GM19043 (cell line): ENCODE data around the gene DPEP2NB.
A peak's percentile ranks its signal among the peaks of the same experiment; 100 is the strongest.
"Not testable (repeated sequence)": the region's sequence is repeated elsewhere in the genome, so short reads cannot be mapped to it uniquely, and the experiment has no call there.

Experiments used
- ATAC-seq: cut with Tn5 transposase; IDR thresholded peaks from one replicate; pipeline ENCODE4 v1.9.1; 2021; ENCODE audit warnings: low read depth; ENCODE audit not compliant: unreplicated experiment

Gene DPEP2NB

DNA sequence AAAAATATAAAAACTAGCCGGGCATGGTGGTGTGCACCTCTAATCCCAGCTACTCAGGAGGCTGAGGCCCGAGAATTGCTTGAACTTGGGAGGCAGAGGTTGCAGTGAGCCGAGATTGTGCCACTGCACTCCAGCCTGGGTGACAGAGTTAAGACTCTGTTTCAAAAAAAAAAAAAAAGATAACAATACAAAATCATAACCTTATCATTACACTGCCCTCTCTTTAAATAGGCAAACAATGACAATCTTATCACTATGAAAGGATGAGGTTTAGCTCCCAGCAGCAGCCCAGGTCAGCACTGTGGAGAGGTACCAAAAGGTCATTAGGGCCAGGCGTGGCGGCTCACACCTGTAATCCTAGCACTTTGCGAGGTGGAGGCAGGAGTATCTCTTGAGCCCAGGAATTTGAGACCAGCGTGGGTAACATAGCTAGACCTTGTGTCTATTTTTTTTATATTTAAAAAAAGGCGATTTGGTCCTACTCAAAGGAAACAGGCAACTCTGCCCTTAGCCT is 3.5 kb upstream of the DPEP2NB start:
- ATAC-seq: no peak

DNA sequence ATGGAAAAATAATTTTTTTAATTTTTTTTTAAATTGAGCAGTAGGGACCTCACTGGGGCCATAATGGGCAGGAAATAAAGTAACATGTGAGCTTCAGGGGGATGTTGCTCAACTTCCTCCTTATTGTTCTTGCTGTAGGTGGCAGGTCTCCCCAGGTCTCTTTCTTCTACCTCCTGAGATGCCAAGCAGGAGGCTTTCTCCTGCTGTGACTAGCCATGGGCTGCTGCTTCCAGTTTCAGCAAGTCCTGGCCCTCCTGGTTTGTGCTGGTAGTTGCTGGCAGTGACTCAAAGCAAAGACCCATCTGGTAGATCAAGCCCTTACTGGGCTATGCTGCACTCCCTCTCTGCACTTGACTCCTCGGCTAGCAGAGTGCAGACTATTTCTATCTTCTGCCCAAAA is 2.3 kb downstream of the DPEP2NB start:
- no peak for ATAC-seq

DNA sequence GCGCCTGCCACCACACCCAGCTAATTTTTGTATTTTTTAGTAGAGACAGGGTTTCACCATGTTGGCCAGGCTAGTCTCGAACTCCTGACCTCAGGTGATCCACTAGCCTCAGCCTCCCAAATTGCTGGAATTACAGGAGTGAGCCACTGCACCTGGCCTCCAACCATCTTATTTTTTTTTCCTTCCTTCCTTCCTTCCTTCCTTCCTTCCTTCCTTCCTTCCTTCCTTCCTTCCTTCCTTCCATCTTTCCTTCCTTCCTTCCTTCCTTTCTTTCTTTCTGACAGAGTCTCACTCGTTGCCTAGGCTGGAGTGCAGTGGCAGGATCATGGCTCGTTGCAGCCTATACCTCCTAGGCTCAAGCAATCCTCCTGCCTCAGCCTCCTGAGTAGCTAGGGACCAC is 5.8 kb downstream of the DPEP2NB start:
- ATAC-seq: not testable (repeated sequence)

DNA sequence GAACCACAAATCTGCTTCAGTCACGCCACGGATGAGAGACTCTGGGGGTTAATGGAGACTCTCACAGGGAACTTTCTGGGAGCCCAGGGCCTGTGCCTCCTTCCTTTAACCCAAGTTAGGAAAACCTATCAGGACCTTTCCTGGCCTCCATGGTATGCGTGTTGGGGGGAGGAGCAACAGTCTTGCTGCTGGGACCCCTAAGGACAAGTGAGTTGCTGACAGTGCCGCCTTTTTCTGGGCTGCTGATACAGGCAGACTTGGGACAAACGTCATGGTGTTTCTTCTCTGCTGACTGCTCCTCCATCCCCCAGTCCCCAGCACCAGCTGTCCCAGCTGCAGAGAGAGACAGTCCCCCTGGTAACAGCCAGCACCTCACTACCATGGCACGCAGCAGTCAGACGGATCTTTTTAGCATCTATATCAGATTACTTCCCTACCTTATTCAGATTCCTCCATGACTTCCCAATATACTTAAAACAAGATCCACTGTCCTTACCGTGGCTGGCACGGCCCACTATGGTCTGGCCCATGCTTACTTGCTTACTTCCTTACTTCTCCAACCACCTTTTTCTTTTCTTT is 6.5 kb downstream of the DPEP2NB start:
- no peak for ATAC-seq

DNA sequence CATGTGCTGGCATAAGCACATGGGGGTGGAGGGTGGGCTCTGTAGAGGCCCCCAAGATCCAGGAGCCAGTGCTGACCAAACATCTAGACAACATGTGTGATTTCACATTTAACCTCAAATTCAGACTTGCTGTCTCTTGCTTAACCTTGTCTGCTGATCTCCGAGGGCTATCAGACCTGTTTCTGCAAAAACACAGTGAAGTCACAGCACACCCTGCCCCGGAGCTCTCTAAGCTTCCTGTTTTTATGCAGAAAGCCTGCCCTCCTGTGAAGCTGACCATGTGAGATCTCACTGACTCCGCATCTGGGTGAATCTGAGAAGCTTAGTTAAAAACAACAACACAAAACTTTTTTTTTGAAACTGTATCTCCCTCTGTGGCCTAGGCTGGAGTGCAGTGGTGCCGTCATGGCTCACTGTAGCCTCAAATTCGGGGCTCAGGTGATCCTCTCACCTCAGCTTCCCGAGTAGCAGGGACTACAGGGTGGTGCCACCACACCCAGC is 9.9 kb downstream of the DPEP2NB start:
- ATAC-seq: no peak

DNA sequence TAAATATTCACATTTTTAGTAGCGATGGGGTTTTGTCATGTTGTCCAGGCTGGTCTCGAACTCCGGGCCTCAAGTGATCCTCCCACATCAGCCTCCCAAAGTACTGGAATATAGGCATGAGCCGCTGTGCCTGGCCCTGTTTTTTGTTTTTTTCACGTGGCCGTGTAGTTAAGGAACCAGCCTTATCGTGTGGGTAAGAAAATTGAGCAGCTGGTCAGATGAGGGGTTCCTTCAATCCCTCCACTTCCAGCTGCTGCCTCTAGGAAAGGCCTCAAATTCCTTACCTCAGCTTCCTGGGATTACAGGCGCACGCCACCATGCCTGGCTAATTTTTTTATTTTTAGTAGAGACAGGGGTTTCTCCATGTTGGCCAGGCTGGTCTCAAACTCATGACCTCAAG is 10.5 kb downstream of the DPEP2NB start:
- no peak for ATAC-seq

DNA sequence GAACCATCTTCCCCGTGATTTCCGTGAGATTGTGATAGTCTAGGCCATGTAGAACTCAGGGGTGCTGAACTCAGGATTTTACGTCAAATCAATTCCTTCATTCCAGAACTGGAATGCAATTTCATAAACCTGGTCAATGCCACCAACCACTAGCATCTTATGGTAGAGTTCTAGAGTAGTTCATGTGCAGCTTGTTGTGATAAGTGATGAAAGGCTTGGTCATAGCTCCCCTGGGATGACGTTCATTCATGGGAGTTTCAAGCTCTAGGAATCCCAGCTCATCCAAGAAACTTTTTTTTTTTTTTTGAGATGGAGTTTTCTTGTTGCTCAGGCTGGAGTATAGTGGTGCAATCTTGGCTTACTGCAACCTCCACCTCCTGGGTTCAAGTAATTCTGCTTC is 12.7 kb downstream of the DPEP2NB start:
- ATAC-seq: no peak

DNA sequence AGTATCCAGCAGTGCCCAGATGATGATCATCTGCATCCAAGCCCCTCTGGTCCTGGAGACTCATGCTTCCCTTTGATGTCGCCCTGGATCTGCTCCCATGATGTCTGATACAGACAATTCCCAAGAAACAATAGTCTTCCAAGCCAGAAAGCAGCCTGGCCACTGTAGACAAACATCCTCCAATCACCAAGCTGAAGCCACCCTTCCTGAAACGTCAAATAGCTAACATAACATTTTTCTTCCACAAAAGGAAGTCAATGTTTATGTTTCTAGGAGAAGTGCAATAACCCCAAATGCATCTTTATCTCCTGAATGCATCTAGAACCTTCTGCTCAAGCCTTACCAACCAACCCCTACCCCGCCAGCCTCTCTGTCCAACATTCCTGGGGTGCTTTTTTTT is 15.3 kb downstream of the DPEP2NB start:
- ATAC-seq: no peak

DNA sequence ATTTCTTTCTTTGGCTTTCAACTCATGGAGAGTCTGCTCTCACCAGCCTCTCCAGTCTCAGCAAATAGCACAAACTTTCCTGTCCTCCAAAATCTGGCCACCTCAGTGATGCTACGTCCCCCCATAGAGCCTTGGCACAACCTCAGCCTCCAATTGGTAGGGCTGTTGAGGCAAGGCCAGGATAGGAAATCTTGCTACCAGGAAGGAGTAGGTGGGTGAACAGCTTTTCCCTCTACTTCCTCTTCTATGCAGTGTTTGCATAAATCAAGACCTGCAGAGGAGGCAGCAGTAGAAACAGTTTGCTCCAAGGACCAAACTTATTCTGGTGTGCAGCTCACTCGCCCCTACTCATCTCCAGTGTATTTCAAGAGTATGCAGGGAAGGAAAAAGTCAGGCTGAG is 15.7 kb downstream of the DPEP2NB start:
- ATAC-seq: no peak

DNA sequence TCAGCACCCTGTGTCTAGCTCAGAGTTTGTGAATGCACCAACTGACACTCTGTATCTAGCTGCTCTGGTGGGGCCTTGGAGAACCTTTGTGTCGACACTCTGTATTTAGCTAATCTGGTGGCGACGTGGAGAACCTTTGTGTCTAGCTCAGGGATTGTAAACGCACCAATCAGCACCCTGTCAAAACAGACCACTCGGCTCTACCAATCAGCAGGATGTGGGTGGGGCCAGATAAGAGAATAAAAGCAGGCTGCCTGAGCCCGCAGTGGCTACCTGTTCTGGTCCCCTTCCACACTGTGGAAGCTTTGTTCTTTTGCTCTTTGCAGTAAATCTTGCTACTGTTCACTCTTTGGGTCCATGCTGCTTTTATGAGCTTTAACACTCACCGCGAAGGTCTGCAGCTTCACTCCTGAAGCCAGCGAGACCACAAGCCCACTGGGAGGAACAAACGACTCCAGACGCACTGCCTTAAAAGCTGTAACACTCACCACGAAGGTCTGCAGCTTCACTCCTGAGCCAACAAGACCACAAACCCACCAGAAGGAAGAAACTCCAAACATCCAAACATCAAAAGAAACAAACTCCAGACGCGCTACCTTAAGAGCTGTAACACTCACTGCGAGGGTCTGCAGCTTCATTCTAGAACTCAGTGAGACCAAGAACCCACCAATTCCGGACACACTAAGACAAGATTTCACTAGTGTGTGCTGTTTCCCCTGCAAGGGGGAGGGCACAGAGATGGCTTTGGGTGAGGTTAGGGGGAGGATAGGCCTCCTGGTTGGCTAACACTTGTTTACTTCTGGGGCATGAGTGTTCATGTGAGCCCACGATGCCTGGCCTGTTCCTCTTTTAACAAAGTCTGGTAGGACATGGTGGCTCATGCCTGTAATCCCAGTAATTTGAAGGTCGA is 16.7 kb downstream of the DPEP2NB start, which contains the start of gene DPEP2:
TSS of gene DPEP2 (minus strand) at position 706 of the 910 bp plus-strand sequence. CDS start 6,272 bp downstream, outside the sequence.
- ATAC-seq: not testable (repeated sequence)

DNA sequence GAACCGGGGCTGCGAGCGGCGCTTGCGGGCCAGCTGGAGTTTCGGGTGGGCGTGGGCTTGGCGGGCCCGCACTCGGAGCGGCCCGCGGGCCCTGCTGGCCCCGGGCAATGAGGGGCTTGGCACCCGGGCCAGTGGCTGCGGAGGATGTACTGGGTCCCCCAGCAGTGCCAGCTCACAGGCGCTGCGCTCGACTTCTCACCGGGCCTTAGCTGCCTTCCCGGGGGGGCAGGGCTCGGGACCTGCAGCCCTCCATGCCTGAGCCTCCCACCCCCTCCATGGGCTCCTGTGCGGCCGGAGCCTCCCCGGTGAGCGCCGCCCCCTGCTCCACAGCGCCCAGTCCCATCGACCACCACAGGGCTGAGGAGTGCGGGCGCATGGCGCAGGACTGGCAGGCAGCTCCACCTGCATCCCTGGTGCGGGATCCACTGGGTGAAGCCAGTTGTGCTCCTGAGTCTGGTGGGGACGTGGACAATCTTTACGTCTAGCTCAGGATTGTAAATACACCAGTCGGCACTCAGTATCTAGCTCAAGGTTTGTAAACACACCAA is 17.4 kb downstream of the DPEP2NB start:
- ATAC-seq: not testable (repeated sequence)

DNA sequence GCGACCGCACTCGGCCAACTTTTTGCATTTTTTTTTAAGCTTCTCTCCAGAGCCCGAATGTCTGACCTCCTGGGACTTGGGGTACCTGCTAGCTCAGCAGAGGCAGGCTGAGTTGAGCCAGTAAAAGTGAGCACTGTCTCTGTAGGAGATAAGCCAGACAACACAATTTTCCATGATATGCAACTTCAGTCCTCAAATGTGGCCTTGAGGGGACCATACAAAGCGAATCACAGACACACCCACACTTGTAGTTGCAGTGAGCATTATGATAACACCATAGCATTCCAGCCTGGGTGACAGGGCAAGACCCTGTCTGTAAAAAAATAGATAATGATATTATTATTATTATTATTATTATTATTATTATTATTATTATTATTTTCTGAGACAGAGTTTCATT is 19.0 kb downstream of the DPEP2NB start:
- no peak for ATAC-seq

DNA sequence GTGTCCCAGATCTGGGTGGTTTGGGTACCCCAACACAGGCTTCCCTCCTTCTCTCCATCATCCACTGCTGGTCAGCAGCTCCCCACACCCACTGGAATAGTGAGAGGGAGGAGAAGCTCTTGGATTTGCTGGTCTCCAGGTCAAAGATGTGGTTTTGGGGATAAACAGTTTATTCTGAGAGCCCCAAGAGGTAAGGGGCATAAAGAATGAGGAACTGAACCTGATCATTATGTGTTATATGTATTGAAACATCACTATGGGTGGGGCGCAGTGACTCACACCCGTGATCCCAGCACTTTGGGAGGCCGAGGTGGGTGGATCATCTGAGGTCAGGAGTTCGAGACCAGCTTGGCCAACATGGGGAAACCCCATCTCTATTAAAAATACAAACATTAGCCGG is 20.3 kb downstream of the DPEP2NB start:
- no peak for ATAC-seq

DNA sequence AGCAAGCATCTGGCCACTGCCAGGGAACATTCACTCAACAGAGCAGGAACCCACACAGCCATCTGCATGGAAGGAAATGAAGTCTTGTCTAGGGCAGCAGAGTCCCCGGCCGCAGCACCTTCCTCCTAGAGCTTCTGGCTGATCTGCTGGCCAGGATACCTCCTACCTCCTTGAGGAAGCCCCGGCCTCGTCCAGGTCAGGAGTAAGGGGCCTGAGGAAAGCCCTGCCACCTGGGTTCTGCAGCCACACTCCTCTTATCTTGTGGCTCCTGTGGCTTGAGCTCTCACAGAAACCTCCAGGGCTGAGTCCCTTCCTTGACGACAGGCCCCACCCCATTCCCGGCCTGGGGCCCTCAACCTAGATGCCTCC is 21.7 kb downstream of the DPEP2NB start:
- not testable (repeated sequence) for ATAC-seq

DNA sequence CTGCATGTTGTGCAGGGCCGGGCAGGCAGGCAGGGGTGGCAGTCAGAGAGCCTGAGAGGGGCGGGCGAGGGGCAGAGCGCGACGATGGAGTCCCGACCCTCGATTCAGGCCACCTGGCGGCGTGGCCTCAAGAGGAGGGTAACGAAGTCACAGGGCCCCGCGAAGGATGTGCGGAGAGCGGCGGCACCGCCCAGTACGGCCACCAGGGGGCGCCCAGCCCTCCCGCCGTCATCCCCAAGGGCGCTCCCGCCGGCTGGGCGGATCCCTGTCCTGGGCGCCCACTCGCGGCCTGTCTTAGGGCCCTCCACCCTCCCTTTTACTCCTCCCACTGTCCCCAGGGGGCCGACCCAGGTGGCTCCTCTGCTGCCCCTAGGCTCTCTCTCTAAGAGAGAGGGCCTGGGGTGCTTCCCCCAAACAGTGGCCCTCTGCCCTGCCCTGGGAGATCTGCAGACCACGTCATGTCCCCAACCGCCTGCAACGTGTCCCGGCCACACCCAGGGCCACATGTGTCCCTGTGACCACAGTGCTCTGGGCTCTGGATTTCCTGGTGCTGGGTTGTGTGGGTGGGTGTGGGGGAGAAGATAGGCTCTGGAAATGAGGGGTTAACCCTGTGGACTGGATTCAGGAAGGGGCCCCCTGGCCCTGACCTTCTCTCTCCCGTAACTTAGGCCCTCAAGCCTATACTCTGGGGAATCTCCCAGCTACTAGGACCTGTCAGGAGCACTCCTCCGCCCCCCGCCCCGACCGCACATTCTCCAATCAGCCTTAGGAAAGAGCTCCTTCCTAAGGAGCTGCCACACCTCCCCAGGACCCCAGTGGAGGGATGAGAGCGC is 22.3 kb downstream of the DPEP2NB start:
- ATAC-seq: peak; percentile 50

DNA sequence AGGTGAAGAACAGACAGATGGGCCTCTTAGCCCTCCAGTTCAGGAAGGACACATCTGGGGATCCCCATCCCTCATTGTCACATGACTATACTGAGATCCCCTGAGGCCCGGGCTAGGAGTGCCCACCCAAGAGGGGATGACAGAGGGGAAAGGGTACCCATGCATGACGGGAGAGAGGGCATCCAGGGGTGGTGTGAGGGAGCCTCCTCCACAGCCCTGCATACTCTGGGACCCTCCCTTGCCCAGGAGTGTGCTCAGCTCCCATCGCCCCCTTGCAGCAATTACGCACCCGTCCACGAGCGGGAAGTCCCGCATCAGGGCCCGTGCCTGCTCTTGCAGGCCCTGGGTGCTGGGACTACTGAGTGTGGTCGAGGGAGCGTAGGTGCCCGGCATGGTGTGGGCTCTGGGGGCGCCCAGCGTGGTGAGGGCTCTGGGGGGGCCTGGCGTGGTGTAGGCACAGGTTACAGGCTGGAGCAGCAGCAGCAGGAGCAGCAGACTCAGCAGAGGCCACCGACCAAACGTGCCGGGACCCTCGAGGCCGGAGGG is 23.0 kb downstream of the DPEP2NB start:
- ATAC-seq: no peak

DNA sequence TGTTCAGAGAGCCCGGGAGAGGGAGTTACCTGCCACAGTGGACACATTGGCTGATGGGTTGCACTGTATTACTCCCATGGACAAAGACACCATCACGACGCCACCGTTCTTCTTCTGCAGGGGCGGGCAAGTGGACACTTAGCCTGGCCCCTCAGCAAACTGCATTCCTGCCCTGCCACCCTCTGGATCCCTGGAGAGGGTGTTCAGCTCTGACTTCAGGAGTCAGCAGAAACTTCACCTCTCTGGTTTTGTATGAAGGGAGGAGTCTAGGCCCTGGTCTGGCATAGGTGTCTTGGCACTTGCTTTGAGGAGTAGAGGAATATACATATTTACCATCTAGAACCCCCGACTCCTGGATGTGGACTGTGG is 25.7 kb downstream of the DPEP2NB start:
- ATAC-seq: no peak

DNA sequence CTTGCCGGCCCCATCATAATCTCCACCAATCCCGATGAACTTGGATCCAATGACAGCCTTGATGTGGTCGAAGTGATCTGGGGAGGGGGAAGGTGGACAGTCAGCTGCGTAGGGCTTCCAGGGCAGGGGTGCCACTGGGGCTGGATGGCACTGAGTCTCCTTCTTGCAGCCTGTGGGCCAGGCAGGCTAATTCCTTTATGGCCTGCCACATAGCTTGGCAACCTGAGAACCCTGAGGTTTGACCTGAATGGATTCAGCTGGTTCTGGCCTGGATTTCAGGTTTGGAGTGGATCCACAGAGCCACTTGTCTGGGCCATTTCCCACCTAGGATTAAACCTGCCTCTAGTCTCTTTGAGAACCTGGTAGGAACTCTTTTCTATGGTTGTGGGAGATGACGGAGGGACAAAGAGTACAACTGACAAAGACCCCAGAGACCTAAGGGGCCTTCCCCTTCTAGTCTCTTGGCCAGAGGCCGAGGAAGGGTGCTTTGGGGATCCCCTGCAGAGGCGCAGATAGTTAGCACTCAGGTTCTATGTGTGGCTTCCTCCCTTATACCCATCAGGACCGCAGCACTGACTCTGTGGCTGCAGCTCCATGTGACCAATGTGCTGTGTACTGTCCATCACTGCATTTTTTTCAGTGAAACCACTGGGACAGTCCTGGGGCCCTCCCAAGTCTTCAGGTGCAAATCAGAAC is 26.2 kb downstream of the DPEP2NB start:
- no peak for ATAC-seq

DNA sequence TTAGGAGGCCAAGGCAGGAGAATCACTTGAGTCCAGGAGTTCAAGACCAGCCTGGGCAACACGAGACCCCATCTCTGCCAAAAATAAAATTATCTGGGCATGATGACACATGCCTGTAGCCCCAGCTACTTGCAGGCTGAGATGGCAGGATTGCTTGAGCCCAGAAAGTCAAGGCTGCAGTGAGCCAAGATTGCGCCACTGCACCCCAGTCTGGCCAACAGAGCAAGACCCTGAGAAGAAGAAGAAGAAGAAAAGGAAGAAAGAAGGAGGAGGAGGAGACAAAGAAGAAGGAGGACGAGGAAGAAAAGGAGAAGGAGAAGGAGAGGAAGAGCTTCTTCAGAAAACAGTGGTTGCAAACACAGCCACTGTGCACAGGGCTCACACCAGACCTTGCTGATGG is 27.0 kb downstream of the DPEP2NB start:
- ATAC-seq: no peak
